ENCODE measurements around the gene TPRG1L.

The TPRG1L gene

DNA sequence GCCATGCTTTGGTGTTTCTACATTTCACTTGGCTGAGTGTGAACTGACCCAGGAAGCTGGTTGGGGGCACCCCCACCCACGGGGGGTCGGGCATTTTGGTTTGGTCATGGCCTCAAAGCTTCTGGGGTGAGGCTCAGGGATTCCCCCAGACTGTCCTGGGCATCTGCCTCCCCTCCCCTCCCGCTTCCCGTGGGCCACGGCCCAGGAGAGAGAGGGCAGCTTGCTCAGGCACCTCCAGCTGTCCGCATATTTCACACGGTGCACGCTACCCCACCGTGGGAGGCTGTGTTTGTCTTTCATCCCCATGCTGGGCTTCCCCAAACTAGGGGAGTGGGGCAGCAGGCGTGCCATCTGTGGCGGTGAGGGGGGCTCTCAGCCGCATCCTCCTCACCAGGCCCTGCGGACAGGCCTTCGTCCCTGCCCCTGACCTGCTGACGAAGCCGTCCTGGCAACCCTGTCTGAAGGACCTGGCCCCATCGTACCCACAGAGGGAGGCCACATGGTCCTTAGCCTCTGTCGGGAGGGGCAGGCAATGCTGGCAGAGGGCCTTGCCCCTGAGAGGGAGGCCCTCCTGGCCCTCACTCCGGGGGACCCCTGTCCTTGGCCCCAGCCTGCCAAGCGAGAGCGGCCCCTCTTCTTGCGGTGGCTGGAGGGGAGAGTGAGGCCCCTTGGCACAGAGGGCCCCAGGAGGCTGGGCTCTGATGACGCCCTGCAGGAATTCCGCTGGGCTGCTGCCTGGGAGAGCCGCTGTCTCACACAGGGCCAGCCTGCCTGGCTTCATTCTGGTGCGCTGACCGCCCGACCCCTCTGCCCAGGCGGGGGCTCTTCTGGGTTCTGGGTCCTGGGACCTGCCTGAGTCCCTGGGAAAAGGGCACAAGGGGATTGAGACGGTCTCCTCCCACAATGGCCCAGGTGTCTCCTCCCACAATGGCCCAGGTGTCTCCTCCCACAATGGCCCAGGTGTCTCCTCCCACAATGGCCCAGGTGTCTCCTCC, 49.6 kb downstream of the TPRG1L start:
- DNase-seq (ENCODE audit: insufficient read length, low spot score) (no peak), FAIRE-seq (no peak)
- TF ChIP-seq, protein P1, sequence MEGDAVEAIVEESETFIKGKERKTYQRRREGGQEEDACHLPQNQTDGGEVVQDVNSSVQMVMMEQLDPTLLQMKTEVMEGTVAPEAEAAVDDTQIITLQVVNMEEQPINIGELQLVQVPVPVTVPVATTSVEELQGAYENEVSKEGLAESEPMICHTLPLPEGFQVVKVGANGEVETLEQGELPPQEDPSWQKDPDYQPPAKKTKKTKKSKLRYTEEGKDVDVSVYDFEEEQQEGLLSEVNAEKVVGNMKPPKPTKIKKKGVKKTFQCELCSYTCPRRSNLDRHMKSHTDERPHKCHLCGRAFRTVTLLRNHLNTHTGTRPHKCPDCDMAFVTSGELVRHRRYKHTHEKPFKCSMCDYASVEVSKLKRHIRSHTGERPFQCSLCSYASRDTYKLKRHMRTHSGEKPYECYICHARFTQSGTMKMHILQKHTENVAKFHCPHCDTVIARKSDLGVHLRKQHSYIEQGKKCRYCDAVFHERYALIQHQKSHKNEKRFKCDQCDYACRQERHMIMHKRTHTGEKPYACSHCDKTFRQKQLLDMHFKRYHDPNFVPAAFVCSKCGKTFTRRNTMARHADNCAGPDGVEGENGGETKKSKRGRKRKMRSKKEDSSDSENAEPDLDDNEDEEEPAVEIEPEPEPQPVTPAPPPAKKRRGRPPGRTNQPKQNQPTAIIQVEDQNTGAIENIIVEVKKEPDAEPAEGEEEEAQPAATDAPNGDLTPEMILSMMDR (IDR thresholded peaks at IDR 0.05; ENCODE audit: insufficient read depth, missing control alignments), result no peak

DNA sequence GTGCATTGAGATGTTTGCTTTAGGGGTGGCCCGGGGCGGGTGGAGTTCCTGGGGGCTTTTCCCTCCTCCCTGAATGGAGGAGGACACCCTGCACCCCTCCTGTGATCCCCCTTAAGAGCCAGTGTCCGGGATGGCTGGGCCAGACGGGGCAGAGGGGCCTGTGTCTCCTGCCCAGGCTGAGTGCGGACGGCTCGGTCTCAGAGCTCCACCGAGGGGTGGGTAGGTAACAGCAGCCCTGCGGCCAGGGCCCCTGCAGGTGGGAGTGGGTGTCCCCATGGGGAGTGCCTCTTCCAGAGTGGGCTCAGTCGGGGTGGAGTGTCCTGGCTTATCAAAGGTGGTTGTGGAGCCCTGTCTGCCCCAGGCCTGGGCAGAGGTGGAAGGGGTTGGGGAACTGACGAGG, 50.6 kb downstream of the TPRG1L start:
- DNase-seq (ENCODE audit: insufficient read length, low spot score) (no peak), FAIRE-seq (no peak)
- TF ChIP-seq, protein P1 (IDR thresholded peaks at IDR 0.05; ENCODE audit: insufficient read depth, missing control alignments), result no peak

DNA sequence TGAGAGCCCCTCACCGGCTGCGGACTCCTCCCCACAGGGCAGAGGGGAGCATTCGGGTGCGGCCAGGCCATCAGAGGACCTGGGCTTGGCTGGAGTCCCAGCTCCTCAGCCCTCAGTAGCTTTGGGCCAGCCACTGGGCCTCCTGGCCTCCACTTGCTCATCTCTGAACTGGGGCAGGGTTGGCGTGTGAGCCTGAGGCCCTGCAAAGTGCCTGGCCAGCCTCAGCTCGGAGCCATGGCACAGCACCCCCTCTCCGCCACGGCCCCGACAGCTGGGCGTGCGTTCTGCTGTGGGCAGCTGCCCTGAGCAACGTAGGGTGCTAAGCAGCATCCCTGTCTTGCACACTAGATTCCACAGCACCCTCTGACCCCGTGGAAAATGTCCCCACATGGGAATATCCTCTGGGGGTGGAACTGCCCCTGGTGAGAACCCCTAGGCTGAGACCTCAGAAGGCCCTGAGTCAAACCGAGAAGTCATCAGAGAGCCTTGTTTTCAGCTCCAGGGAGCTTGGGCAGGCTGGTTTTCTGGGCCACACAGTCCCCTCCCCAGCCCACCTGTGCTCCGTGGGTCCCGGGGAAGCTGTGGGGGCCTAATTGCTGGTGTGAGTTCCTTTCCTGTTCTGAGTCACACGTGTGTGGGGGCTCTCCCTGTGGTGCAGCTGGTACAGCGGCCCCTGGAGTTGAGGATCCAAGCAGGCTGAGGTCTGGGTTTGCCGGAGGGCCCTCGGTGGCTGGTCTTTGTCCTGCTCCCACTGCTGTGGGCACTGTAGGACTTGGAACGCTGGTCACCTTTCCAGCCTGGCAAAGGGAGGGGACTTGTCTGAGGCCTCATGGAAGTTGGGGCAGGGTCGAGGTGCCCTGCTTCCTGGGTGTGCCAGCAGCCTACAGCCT, 52.0 kb downstream of the TPRG1L start:
- DNase-seq (ENCODE audit: insufficient read length, low spot score) (no peak), FAIRE-seq (no peak)

DNA sequence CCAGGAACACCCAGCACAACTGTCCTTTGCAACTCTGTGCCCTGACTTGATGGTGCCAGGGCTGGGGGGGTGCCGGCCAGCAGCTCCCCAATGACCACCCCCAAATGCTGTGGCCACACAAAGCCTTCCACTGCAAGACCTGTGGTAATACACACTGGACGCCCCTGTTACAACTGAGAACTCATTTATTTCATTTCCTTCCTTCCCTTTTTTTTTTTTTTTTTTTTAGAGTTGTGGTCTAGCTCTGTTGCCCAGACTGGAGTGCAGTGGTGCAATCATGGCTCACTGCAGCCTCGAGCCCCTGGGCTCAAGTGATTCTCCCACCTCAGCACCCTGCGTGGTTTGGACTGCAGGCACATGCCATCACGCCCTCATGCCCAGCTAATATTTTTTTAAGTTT, 52.7 kb downstream of the TPRG1L start:
- TF ChIP-seq, protein P1 (IDR thresholded peaks at IDR 0.05; ENCODE audit: insufficient read depth, missing control alignments), result no peak
- no peak for DNase-seq (ENCODE audit: insufficient read length, low spot score)
- FAIRE-seq, result no peak

More for the DNA sequence above, 52.0 kb downstream of the TPRG1L start:
- TF ChIP-seq, protein P1 (IDR thresholded peaks at IDR 0.05; ENCODE audit: insufficient read depth, missing control alignments), result no peak

DNA sequence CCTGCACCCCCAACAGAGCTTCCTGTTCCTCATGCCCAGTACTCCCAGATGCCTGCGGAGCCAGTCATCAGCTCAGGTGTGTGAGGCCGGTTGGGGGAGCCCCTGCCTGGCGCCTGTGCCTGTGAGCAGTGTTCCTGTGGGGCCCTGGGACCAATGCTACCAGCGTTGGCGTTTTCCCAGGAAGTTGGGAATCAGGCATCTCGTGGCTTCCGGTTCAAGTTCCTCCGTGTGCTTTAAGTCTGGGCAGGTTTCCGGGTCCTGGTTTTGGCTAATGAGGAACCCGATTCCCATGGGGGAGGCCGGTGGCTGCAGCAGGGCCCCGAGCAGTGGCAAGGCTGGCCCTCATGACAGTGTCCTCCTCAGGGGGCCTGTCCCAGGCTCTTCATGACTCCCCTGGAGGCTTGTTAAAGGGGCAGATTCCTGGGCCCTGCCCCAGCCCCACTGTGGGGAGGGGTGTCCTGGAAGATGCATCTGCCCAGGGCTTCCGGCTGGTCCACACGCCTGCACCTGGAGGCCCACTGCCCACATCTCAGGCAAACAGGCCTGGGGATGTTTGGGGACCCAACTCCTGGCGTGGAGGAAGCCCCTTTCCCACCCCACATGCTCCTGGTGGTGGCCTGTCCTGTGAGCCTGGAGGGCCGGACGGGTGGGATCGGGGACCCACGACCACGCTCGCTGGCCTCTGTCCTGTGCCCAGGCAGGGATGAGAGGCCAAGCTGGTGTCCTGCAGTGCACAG, 53.7 kb downstream of the TPRG1L start:
- DNase-seq (ENCODE audit: insufficient read length, low spot score), result no peak
- TF ChIP-seq, protein P1 (IDR thresholded peaks at IDR 0.05; ENCODE audit: insufficient read depth, missing control alignments), result no peak
- FAIRE-seq, result no peak

DNA sequence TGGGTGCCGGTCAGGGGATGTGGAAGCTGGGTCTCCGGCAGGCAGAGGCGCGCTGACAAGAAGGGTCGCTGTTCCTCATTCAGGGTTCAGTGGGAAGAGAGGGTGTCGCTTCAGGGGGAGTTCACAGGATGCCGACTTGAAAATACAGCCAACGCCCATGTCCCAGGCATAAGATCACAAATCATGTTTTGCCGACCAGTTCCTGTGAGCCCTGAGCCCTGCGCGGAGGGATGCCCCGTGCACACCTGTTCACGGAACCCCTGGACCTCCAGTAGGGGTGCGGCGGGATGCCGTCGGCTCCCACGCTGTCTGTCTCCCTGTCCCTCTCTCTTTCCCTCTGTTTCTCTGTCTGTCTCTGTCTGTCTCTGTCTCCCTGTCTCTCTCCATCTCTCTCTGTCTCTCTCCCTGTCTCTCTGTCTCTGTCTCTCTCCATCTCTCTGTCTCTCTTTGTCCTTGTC, 54.3 kb downstream of the TPRG1L start:
- no peak for DNase-seq (ENCODE audit: insufficient read length, low spot score)
- FAIRE-seq, result no peak
- TF ChIP-seq, protein P1 (IDR thresholded peaks at IDR 0.05; ENCODE audit: insufficient read depth, missing control alignments), result no peak
